Panc1 (cell line): Measurements from ENCODE around the gene SETX.

Experiments
- CTCF ChIP-seq: fragments of 450-650 bp; IDR thresholded peaks from 2 replicates; pipeline ENCODE4 v1.5.1; 2017; ENCODE audit warnings: mild to moderate bottlenecking
- POLR2AphosphoS5 ChIP-seq: IDR thresholded peaks from 2 replicates; pipeline ENCODE4 v1.6.1; 2012; ENCODE audit warnings: mild to moderate bottlenecking, low read depth, low read length, moderate library complexity
- REST ChIP-seq, 2 experiments: IDR thresholded peaks; 2 replicates each; pipeline ENCODE4 v1.6.1; 2011 to 2012; ENCODE audit warnings: low read depth in 2 of 2, control low read depth in 1 of 2, low read length in 1 of 2, mild to moderate bottlenecking in 1 of 2, moderate library complexity in 1 of 2; ENCODE audit not compliant: insufficient read depth in 1 of 2
- SIN3A ChIP-seq: IDR thresholded peaks from 2 replicates; pipeline ENCODE4 v1.6.1; 2012; ENCODE audit warnings: low read depth, mild to moderate bottlenecking, low read length, moderate library complexity, borderline replicate concordance; ENCODE audit not compliant: insufficient read depth
- TCF7L2 ChIP-seq: IDR thresholded peaks from 2 replicates; pipeline ENCODE4 v1.6.1; 2011; ENCODE audit warnings: mild to moderate bottlenecking, low read depth, low read length, inconsistent platforms

DNA sequence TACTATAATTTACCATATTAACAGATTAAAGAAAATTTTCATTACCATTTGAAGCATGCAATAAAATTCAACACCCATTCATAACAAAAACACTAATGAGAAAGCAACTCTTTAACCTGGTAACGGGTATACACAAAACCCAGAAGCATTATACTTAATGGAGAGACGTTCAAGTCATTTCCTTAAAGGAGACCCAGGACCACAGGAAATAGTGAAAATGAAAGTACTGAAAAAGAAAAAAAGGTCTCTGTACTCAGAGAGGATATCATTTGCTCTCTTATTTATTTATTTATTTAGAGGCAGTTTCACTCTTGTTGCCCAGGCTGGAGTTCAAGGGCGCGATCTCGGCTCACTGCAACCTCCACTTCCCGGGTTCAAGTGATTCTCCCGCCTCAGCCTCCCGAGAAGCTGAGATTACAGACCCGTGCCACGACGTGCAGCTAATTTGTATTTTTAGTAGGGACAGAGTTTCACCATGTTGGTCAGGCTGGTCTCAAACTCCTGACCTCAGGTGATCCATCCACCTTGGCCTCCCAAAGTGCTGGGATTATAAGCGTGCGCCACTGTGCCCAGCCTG, 61.6 kb downstream of the SETX start:
- TF ChIP-seq CTCF, result no peak
- no peak for TF ChIP-seq SIN3A
- TF ChIP-seq REST (IDR thresholded peaks at IDR 0.05; ENCODE audit: insufficient read depth in 1 of 2, low read depth in 2 of 2, low read length in 1 of 2), result no peak
- no peak for TF ChIP-seq POLR2AphosphoS5
- no peak for TF ChIP-seq TCF7L2
